D721Med (cell line): ENCODE data around the gene ORM1.

Experiments used
- DNase-seq: peaks from one replicate; pipeline ENCODE4 v3.0.0; 2011; ENCODE audit warnings: low spot score; ENCODE audit not compliant: insufficient read length
- FAIRE-seq: peaks from 2 replicates; lab custom pipeline; 2011; peaks lifted over from hg19 to GRCh38; lab: Jason Lieb, UNC
- CTCF ChIP-seq: IDR thresholded peaks from 2 replicates; pipeline ENCODE4 v1.5.1; 2012; ENCODE audit warnings: mild to moderate bottlenecking, control low read depth; ENCODE audit not compliant: insufficient read depth; ENCODE audit errors: missing control alignments

ORM1 gene

GRCh38 chr9:114350636-114351401 lies 27.9 kb downstream of the ORM1 start:
- no peak for DNase-seq
- no peak for TF ChIP-seq CTCF
- no peak for FAIRE-seq

- no peak for TF ChIP-seq CTCF
- DNase-seq (no peak), FAIRE-seq (no peak)
Measured at GRCh38 chr9:114351932-114352331, 29.0 kb downstream of the ORM1 start.

GRCh38 chr9:114355821-114356220 lies 32.9 kb downstream of the ORM1 start:
- FAIRE-seq, result no peak
- TF ChIP-seq CTCF, result no peak

GRCh38 chr9:114356792-114357191 lies 33.9 kb downstream of the ORM1 start:
- FAIRE-seq, result no peak
- DNase-seq, result no peak
- no peak for TF ChIP-seq CTCF

More at GRCh38 chr9:114355821-114356220, 32.9 kb downstream of the ORM1 start:
- DNase-seq, result no peak

- FAIRE-seq, result no peak
- no peak for TF ChIP-seq CTCF
- DNase-seq, result no peak
Measured at GRCh38 chr9:114357360-114357759, 34.5 kb downstream of the ORM1 start.

- FAIRE-seq (no peak), DNase-seq (no peak)
- TF ChIP-seq CTCF, result no peak
Measured at GRCh38 chr9:114357911-114358328, 35.0 kb downstream of the ORM1 start.

GRCh38 chr9:114359801-114360200 lies 36.9 kb downstream of the ORM1 start:
- DNase-seq (no peak), FAIRE-seq (no peak)
- TF ChIP-seq CTCF, result no peak
